SK-N-MC (cell line): ENCODE results near the gene TBL3.

Source experiments
- DNase-seq: peaks from one replicate; pipeline ENCODE4 v3.0.0-alpha.2; 2011; ENCODE audit warnings: low read depth, low spot score
- H3K27ac ChIP-seq: fragments of 200-600 bp; sonication (generic); 2 replicates; pipeline ENCODE4 v1.5.1; 2016; ENCODE audit warnings: mixed run types
- H3K36me3 ChIP-seq: fragments of 200-600 bp; sonication (generic); 2 replicates; pipeline ENCODE4 v1.6.1; 2017; ENCODE audit warnings: antibody characterized with exemption, low read length, mixed read lengths; ENCODE audit not compliant: insufficient read depth
- H3K4me3 ChIP-seq: fragments of 200-600 bp; sonication (generic); 2 replicates; pipeline ENCODE4 v1.5.1; 2016
- H3K9ac ChIP-seq: fragments of 200-600 bp; sonication (generic); 2 replicates; pipeline ENCODE4 v1.8.0; 2017; ENCODE audit warnings: mixed run types, mixed read lengths; ENCODE audit not compliant: insufficient read length
- H3K9me3 ChIP-seq: fragments of 200-600 bp; sonication (generic); 2 replicates; pipeline ENCODE4 v1.6.1; 2017; ENCODE audit warnings: low read depth, mild to moderate bottlenecking, antibody characterized with exemption, low read length, moderate library complexity, mixed read lengths
- EZH2 ChIP-seq: fragments of 200-600 bp; sonication (generic); IDR thresholded peaks from one replicate; pipeline ENCODE4 v1.6.1; 2017; ENCODE audit warnings: antibody characterized with exemption
- FOXP2 ChIP-seq: optimal IDR thresholded peaks from 2 replicates; pipeline ENCODE3; 2011; ENCODE audit warnings: mild to moderate bottlenecking, moderate library complexity; ENCODE audit not compliant: insufficient read depth; ENCODE audit errors: extremely low read length, control extremely low read depth
- POLR2AphosphoS5 ChIP-seq: IDR thresholded peaks from 2 replicates; pipeline ENCODE4 v1.6.1; 2012; ENCODE audit warnings: mild to moderate bottlenecking, low read depth, low read length, borderline replicate concordance

TBL3 gene

GRCh38 chr16:1983544-1984346 is 11.9 kb downstream of the TBL3 start, which contains the start of gene GFER:
Gene GFER (plus strand): TSS chr16:1984193. CDS start chr16:1984219, 26 bp downstream.
- Histone ChIP-seq H3K9ac (peak within 1 kb of the TSS; percentile 77), H3K9me3 (no peaks in the 10 kb centered on the region), H3K36me3 (no peaks in the 10 kb centered on the region; the same call in 1 of the 2 replicates), H3K27ac (no peak within 1 kb of the TSS), H3K4me3 (peak within 1 kb of the TSS; percentile 90)
- DNase-seq = no peak
- TF ChIP-seq POLR2AphosphoS5 = no peak
- no peak for TF ChIP-seq FOXP2
- TF ChIP-seq EZH2 = no peak

DNA sequence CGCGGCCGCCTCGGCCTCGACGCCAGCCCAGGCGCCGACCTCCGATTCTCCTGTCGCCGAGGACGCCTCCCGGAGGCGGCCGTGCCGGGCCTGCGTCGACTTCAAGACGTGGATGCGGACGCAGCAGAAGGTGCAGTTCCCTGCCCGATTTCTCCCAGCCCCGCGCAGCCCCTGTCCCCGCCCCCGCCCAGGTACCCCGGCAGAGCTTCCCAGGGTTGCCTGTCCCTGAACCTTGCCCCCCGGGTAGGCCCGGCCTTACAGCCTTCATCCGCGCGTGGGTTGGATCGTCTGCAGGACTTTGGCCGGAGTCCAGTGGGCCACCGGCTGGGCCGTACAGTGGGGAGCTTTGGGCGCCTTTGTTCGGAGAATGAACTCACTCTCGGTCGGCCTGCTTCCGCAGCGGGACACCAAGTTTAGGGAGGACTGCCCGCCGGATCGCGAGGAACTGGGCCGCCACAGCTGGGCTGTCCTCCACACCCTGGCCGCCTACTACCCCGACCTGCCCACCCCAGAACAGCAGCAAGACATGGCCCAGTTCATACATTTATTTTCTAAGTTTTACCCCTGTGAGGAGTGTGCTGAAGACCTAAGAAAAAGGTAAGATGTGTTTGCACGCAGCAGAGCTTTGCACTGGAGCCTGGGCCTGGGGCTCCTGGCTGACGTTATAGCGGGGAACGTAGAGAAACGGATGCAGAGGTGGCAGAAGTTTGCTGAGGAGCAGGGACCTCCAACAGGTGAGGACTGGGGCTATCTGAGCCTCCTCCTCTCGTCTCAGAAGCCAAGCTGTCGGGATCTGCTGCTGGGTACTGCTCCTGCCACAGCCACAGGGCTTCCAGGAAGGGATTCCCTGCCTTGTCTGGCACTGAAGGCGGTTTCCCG is 12.7 kb downstream of the TBL3 start:
- Histone ChIP-seq H3K36me3 (no peaks in the 10 kb centered on the region), H3K9ac (peak overlapping the region; percentile 77), H3K27ac (no peak overlapping the region), H3K9me3 (no peaks in the 10 kb centered on the region), H3K4me3 (peak overlapping the region; percentile 90)
- no peak for DNase-seq
- TF ChIP-seq EZH2 (no peak), POLR2AphosphoS5 (no peak), FOXP2 (no peak)

DNA sequence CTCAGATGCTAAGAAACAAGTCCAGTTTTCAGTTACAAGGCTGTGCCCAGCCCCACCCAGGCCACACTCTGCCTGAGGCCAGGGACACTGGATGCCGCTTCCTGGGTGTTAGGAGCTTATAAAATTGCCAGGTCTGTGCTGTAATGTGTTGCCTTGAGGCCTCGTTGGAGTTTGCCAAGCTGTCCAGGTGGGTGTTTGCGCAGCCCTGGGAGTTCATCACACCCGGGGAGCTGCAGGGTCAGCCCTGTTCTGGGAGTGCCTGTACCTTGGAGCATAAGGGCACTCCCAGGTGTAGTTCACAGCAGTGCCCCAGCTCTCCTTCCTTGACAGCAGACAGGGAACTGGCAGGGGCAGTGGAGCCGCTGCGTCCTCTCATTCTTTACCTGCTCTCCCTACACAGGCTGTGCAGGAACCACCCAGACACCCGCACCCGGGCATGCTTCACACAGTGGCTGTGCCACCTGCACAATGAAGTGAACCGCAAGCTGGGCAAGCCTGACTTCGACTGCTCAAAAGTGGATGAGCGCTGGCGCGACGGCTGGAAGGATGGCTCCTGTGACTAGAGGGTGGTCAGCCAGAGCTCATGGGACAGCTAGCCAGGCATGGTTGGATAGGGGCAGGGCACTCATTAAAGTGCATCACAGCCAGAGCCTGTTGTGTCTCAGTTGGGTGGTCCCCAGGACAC is 13.8 kb downstream of the TBL3 start:
- no peak for DNase-seq
- no peak for TF ChIP-seq FOXP2
- no peak for TF ChIP-seq EZH2
- no peak for TF ChIP-seq POLR2AphosphoS5
- H3K9ac ChIP-seq = no peak overlapping the region
- H3K4me3 ChIP-seq = no peak overlapping the region
- no peak overlapping the region for H3K27ac ChIP-seq
- H3K9me3 ChIP-seq = no peaks in the 10 kb centered on the region
- H3K36me3 ChIP-seq = no peaks in the 10 kb centered on the region

GRCh38 chr16:1987198-1987597 is 15.3 kb downstream of the TBL3 start:
- no peaks in the 10 kb centered on the region for H3K9me3 ChIP-seq
- no peak overlapping the region for H3K9ac ChIP-seq
- TF ChIP-seq FOXP2 (no peak), POLR2AphosphoS5 (no peak), EZH2 (no peak)
- no peak for DNase-seq
- no peak overlapping the region for H3K27ac ChIP-seq
- H3K4me3 ChIP-seq = no peak overlapping the region
- no peaks in the 10 kb centered on the region for H3K36me3 ChIP-seq

DNA sequence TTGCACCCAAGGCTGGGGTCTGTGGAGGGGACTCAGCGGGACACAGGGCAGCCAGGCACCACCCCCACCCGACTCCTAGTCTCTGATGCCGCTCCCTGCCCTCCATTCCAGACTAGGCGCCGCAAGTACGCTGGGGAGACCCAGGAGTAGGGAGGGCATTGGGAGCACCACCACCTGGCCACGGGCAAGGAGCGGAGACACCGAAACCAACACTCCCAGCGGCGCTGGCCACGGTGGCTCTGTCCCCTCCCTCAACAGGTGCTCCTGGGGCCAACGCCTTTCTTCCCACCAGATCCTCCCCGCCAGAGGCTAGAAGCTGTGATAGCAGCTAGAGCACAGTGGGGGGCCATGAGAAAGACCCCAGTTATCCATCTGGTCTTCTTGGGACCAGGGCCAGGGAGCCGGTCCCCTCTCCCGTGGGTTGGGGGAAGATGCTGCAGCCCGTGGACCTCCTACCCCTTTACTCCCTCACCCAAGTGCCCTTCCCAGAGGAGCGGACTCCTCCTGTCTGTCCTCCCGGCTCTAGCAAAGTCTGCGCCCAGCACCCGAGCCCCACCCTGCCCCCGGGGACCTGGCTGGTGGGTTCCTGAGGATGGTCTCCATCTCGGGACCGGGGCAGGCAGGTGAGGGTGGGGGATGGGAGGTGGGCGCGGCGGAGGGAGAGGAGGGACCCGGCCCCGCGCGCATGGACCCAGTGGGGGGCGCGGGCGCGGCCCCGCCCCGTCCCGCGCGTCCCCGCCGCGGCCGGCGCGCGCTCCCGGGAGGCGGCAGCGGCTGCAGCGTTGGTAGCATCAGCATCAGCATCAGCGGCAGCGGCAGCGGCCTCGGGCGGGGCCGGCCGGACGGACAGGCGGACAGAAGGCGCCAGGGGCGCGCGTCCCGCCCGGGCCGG is 17.6 kb downstream of the TBL3 start, which contains the start of gene SYNGR3:
Gene SYNGR3 (plus strand): TSS at position 762 of the 892 bp plus-strand sequence. CDS start 133 bp downstream, outside the sequence.
- Histone ChIP-seq H3K27ac (no peak within 1 kb of the TSS), H3K4me3 (peak within 1 kb of the TSS; percentile 74), H3K9me3 (no peaks in the 10 kb centered on the region), H3K9ac (no peak within 1 kb of the TSS), H3K36me3 (no peaks in the 10 kb centered on the region)
- TF ChIP-seq EZH2 = no peak
- no peak for TF ChIP-seq POLR2AphosphoS5
- no peak for TF ChIP-seq FOXP2
- DNase-seq = no peak

- Histone ChIP-seq H3K9me3 (no peaks in the 10 kb centered on the region), H3K4me3 (peak overlapping the region; percentile 74), H3K9ac (no peak overlapping the region), H3K27ac (no peak overlapping the region), H3K36me3 (no peaks in the 10 kb centered on the region)
- TF ChIP-seq EZH2 (no peak), FOXP2 (no peak), POLR2AphosphoS5 (no peak)
- DNase-seq = no peak
Observed at GRCh38 chr16:1990101-1990350, 18.2 kb downstream of the TBL3 start.

DNA sequence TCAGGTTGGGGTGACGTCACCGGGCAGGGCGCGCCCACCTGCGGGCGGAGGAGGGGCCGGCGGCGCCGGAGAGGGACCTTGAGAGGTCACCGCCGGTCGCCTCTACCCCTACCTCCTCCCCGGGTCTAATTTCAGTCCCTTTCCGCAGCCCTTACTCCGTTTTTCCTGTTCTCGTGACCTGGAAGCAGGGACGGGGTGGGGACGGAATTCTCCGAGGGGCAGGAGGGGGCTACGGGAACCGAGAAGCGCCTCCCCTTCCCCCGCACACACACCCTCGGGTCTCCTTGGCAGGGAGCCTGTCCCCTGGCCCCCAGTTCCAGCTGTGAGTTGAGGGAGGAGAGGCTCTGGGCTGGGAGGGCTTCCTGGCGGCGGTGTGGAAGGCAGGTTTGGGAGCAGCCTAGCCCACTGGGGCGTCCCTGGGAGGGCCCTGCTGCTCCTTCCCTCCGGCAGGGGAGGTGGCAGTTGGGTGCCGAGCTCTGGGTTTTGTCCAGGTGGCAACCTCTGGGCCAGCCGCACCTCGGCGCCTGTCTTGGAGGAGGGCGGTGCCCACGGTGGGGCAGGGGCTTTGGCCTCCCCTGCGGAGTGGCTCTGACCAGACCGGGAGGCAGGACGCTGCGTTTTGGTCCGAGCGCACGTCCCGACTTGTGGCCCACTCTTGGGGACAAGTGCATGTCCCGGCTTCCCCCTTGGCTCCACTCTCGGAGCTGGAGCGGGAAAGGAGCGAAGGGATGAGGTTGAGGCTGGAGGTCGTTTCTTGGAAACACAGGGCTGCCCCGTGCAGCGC is 18.7 kb downstream of the TBL3 start:
- Histone ChIP-seq H3K36me3 (no peaks in the 10 kb centered on the region), H3K4me3 (peak overlapping the region; percentile 74), H3K9ac (no peak overlapping the region), H3K27ac (no peak overlapping the region), H3K9me3 (no peaks in the 10 kb centered on the region)
- no peak for DNase-seq
- TF ChIP-seq POLR2AphosphoS5 = no peak
- no peak for TF ChIP-seq EZH2
- TF ChIP-seq FOXP2 = no peak
